A549 (cell line): ENCODE measurements around the gene MYLK4. TPM values are rescaled to one million over a fixed set of nuclear protein-coding genes. Genes with fewer than 3 reads are reported as not detected.

ENCODE experiments used
- ATAC-seq, 2 experiments: fragments of 200-7000 bp in 1 of 2; fragments of >200 bp in 1 of 2; cut with Nextera tagmentation in 1 of 2; cut with Tn5 transposase in 1 of 2; 3 replicates each; pipeline versions ENCODE4 v1.8.0 to v1.9.1; 2018 to 2020; ENCODE audit warnings: mild to moderate bottlenecking in 1 of 2, moderate library complexity in 1 of 2
- CTCF ChIA-PET: fragments of 300-600 bp; sonication (Branson Sonifier 250); formaldehyde crosslinking; extraction: SDS; loops from one replicate; lab custom pipeline; 2021; ENCODE audit warnings: antibody characterized with exemption, inconsistent platforms; lab: Yijun Ruan, JAX
- POLR2A ChIA-PET: fragments of 350-600 bp; formaldehyde crosslinking; extraction: SDS; loops from one replicate; lab custom pipeline; 2021; ENCODE audit warnings: antibody characterized with exemption, inconsistent platforms; lab: Yijun Ruan, JAX
- DNase-seq, 2 experiments: peaks; one replicate each; pipeline versions ENCODE4 v3.0.0 to v3.0.0-alpha.2; 2011 to 2016; ENCODE audit warnings: low read depth in 1 of 2, low spot score in 1 of 2
- FAIRE-seq: peaks from 2 replicates; lab custom pipeline; 2011; peaks lifted over from hg19 to GRCh38; lab: Jason Lieb, UNC
- H3K27ac ChIP-seq, 2 experiments: fragments of >200 bp; sonication (Bioruptor Twin); formaldehyde crosslinking; 3 replicates each; pipeline ENCODE4 v1.5.1; 2016 to 2017
- H3K4me1 ChIP-seq: fragments of >200 bp; sonication (Bioruptor Twin); formaldehyde crosslinking; 3 replicates; pipeline ENCODE4 v1.6.1; 2016
- H3K4me2 ChIP-seq: fragments of >200 bp; sonication (Bioruptor Twin); formaldehyde crosslinking; 3 replicates; pipeline ENCODE4 v1.6.1; 2016
- H3K4me3 ChIP-seq: fragments of >200 bp; sonication (Bioruptor Twin); formaldehyde crosslinking; 3 replicates; pipeline ENCODE4 v1.5.1; 2016
- H3K9me3 ChIP-seq: fragments of >200 bp; sonication (Bioruptor Twin); formaldehyde crosslinking; 3 replicates; pipeline ENCODE4 v1.6.1; 2016
- BHLHE40 ChIP-seq: IDR thresholded peaks from 2 replicates; pipeline ENCODE4 v1.6.1; 2012; ENCODE audit warnings: low read depth, low read length, inconsistent platforms
- CHD2 ChIP-seq: fragments of 150-350 bp; IDR thresholded peaks from 2 replicates; pipeline ENCODE4 v1.6.1; 2014; ENCODE audit warnings: low read length; ENCODE audit not compliant: partially characterized antibody
- CHD4 ChIP-seq: fragments of 200-600 bp; sonication (generic); IDR thresholded peaks from 2 replicates; pipeline ENCODE4 v1.6.1; 2016; ENCODE audit warnings: antibody characterized with exemption, mild to moderate bottlenecking, borderline replicate concordance
- FOSB ChIP-seq: fragments of 250-450 bp; sonication (Bioruptor Pico); IDR thresholded peaks from 2 replicates; pipeline ENCODE4 v1.5.0; 2020; ENCODE audit warnings: mild to moderate bottlenecking, moderate library complexity
- FOSL2 ChIP-seq, 2 experiments: fragments of 450-650 bp in 1 of 2; fragments of >200 bp in 1 of 2; sonication (Bioruptor Twin) in 1 of 2; formaldehyde crosslinking; IDR thresholded peaks; 2 replicates each; pipeline versions ENCODE4 v1.5.0 to v1.6.1; 2016 to 2020; ENCODE audit warnings: mild to moderate bottlenecking in 1 of 2, moderate library complexity in 1 of 2
- HOXB13 ChIP-seq: fragments of 250-450 bp; sonication (Bioruptor Pico); IDR thresholded peaks from 2 replicates; pipeline ENCODE4 v1.5.0; 2020; ENCODE audit warnings: low read depth, mild to moderate bottlenecking, moderate library complexity
- KDM5A ChIP-seq: fragments of 200-600 bp; sonication (generic); IDR thresholded peaks from 2 replicates; pipeline ENCODE4 v1.6.1; 2016; ENCODE audit warnings: antibody characterized with exemption, mild to moderate bottlenecking
- PHF8 ChIP-seq: fragments of 200-600 bp; sonication (generic); IDR thresholded peaks from 2 replicates; pipeline ENCODE4 v1.6.1; 2016; ENCODE audit warnings: low read depth, mild to moderate bottlenecking, antibody characterized with exemption, moderate library complexity, borderline replicate concordance
- POLR2A ChIP-seq: IDR thresholded peaks from 2 replicates; pipeline ENCODE4 v1.6.1; 2012; ENCODE audit warnings: mild to moderate bottlenecking, low read length
- RFX5 ChIP-seq: fragments of 450-650 bp; IDR thresholded peaks from 2 replicates; pipeline ENCODE4 v1.7.1; 2014; ENCODE audit warnings: antibody characterized with exemption, mild to moderate bottlenecking, moderate library complexity
- SMC3 ChIP-seq: fragments of >200 bp; sonication (Bioruptor Twin); formaldehyde crosslinking; IDR thresholded peaks from 3 replicates; pipeline ENCODE4 v1.6.1; 2018; ENCODE audit warnings: inconsistent platforms
- WGBS: methylation state at CpG from one replicate; pipeline ENCODE4 v1.1.6; 2017; ENCODE audit errors: missing lambda C conversion rate; 5-methylcytosine and 5-hydroxymethylcytosine counted together
- polyA plus RNA-seq, 4 experiments: library from polyadenylated mRNA; depleted of rRNA in 3 of 4; stranded (reverse); fragments of >200 nt; fragmentation: RNase III in 1 of 4; extraction: RNeasy Plus Mini Kit Qiagen cat#74134 plus additional on column Dnase treatment in 1 of 4; gene quantifications; 2 replicates in 3 of 4; 3 replicates in 1 of 4; pipeline ENCODE4 v1.2.3, GENCODE V29; 2011 to 2017
- TF ChIP-seq, protein P1 (sequence below): fragments of >200 bp; sonication (Bioruptor Twin); formaldehyde crosslinking; IDR thresholded peaks from 3 replicates; pipeline ENCODE4 v1.5.1; 2016

The MYLK4 gene
- polyA plus RNA-seq, 2 of the 4 experiments (the other 2 are of a cell fraction), result 0.14 to 0.21 TPM

DNA sequence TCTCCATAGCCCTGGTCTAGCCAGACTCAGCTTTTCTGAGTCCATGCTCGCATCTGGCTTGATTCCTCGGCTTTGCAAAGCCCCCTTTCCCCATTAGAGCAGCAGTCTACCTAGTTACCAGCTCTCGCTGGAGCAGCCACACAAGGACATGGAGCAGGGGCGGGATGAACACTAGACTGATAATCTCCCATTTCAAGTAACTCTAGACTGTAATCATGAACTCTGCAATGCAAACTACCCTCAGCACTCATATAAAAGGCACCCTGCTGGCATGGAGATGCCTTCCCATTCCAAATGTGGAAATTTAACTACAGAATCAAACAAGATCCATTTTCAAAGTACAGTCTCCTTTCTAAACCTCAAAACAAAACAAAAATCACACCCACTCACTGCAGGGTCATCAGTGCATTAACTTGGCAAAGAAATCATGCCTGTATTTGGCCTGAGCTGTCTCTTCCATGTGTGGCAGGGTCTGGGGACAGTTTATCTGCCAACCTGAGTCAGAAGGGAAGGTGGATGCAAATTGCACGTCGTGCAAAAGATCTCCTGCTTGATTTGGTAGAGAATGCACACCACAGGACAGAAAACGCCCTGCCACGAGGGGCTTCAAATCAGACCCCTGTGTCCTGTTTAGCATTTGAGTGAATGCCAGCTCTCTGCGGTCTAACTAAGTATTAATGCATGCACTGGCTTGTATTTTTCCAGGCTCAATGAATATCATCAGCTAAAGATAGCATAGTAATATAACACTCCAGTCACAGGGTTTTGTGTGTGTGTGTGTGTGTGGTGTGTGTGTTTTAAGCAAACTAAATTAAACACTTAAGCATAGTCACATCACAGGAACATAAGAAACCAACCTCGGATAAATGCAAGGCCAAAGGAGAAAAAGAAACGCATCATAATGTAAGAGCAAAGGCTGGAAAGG is 85.3 kb downstream of the MYLK4 start (continued):
- TF ChIP-seq, protein P1, sequence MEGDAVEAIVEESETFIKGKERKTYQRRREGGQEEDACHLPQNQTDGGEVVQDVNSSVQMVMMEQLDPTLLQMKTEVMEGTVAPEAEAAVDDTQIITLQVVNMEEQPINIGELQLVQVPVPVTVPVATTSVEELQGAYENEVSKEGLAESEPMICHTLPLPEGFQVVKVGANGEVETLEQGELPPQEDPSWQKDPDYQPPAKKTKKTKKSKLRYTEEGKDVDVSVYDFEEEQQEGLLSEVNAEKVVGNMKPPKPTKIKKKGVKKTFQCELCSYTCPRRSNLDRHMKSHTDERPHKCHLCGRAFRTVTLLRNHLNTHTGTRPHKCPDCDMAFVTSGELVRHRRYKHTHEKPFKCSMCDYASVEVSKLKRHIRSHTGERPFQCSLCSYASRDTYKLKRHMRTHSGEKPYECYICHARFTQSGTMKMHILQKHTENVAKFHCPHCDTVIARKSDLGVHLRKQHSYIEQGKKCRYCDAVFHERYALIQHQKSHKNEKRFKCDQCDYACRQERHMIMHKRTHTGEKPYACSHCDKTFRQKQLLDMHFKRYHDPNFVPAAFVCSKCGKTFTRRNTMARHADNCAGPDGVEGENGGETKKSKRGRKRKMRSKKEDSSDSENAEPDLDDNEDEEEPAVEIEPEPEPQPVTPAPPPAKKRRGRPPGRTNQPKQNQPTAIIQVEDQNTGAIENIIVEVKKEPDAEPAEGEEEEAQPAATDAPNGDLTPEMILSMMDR, result no peak
- TF ChIP-seq PHF8, result no peak

DNA sequence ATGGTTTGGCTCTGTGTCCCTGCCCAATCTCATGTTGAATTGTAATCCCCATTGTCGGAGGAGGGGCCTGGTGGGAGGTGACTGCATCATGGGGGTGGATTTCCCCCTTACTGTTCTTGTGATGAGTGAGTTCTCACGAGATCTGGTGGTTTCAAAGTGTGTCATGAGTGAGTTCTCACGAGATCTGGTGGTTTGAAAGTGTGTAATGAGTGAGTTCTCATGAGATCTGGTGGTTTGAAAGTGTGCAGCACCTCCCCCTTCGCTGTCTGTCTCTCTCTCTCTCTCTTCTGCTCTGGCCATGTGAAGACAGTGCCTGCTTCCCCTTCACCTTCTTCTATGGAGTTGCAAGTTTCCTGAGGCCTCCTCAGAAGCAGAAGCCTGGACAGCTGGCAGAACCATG is 87.6 kb downstream of the MYLK4 start:
- Histone ChIP-seq H3K4me2 (no peak overlapping the region), H3K9me3 (no peaks in the 10 kb centered on the region), H3K4me3 (no peak overlapping the region), H3K27ac (no peak overlapping the region), H3K4me1 (no peaks in the 10 kb centered on the region; the same call in 2 of the 3 replicates)
- FAIRE-seq (no peak), ATAC-seq (no peak), DNase-seq (no peak)
- ChIA-PET CTCF (no interaction called here), POLR2A (no interaction called here)
- WGBS, result 41% methylated on average over 3 of the region's 4 CpGs
- no peak for TF ChIP-seq POLR2A
- no peak for TF ChIP-seq CHD2

DNA sequence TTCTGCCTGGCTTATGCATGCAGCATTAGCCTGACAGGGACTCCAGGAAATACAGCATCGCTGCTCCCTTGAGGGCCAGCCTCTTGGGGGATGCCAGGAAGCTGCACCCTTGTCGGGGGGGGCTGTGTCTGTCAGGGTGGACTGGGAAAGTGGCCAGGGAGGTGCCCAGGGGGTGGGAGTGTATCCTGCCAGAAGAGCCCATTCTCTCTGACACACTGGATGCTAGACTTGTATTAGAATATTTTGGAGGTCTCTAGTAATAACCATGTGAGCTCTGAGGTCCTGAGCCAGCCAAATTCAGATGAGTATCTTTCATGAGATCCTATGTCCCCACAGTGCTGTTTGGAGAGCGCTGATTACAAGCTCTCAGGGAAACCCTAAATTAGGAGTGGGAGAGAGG is 89.1 kb downstream of the MYLK4 start:
- ATAC-seq (no peak), FAIRE-seq (no peak), DNase-seq (no peak)
- Histone ChIP-seq H3K4me1 (no peaks in the 10 kb centered on the region; the same call in 2 of the 3 replicates), H3K9me3 (no peaks in the 10 kb centered on the region), H3K4me3 (no peak overlapping the region), H3K27ac (no peak overlapping the region), H3K4me2 (no peak overlapping the region)
- ChIA-PET CTCF (no interaction called here), POLR2A (no interaction called here)
- 59% methylated on average over 2 of the region's 3 CpGs for WGBS
- TF ChIP-seq KDM5A, result no peak
- no peak for TF ChIP-seq HOXB13 (CRISPR knock-in tag)
- no peak for TF ChIP-seq PHF8
- no peak for TF ChIP-seq FOSB
- no peak for TF ChIP-seq CHD4
- TF ChIP-seq SMC3, result no peak
- no peak for TF ChIP-seq RFX5

DNA sequence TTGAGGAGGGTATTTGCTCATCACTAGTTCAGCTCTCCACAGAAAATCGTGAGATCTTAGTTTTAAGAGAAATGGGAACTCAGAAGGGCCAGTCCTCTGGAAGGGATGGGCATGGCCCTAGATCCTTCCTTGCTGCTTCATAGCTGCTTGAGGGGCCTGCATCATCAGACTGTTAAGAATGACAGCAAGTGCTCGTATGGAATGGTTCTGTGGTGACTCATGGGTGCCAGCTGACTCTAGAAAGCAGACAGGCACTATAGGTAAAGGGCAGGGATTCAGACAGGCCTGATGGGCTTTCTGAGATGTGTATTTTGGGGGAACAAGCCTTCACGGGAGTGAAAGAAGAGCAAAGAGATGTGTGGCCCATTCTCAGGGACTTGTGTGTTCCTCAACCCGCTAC is 90.8 kb downstream of the MYLK4 start:
- no peak overlapping the region for H3K4me3 ChIP-seq
- no peaks in the 10 kb centered on the region; the same call in 2 of the 3 replicates for H3K4me1 ChIP-seq
- TF ChIP-seq POLR2A (no peak), FOSL2 (IDR thresholded peaks at IDR 0.05) (no peak), FOSL2 (CRISPR knock-in tag; IDR thresholded peaks at IDR 0.05) (0 out of 2 replicates have a peak, but pooled peaks have one; percentile 6)
- H3K4me2 ChIP-seq, result no peak overlapping the region
- POLR2A ChIA-PET, result no interaction called here
- 56% methylated on average over 4 of the region's 4 CpGs for WGBS
- ATAC-seq, result peak; percentile 56 to 68; a peak in 4 of 6 replicates
- no peak for FAIRE-seq
- DNase-seq, result peak in 1 of 2 experiments; percentile 17
- CTCF ChIA-PET, result interaction anchor here (0.9 to 1.7 kb wide), 3 partner anchors 25 to 1063 kb away, joined by 3 read pairs; no protein-coding TSS in a partner anchor
- no peaks in the 10 kb centered on the region for H3K9me3 ChIP-seq
- no peak overlapping the region for H3K27ac ChIP-seq

DNA sequence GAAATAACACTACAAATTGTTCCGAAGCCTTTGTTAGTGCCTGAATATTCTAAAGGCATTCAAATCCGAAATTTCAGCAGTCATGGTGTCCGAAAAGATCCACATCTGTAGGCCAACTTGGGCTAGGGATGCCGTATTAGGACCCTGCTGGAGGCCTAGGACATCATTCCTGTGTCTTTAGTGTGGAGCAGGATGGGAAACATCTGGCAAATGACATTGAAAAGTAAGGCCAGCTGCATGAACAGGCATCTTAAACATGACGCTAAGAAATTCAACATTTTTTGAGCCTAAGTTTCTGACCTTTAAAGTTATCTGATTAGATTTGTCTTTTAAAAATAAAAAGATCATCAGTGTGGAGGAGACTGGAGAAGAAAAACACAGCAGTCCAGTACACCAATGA is 91.3 kb downstream of the MYLK4 start:
- Histone ChIP-seq H3K9me3 (no peaks in the 10 kb centered on the region), H3K4me1 (no peaks in the 10 kb centered on the region; the same call in 2 of the 3 replicates), H3K4me2 (no peak overlapping the region), H3K27ac (no peak overlapping the region), H3K4me3 (no peak overlapping the region)
- WGBS, result 76% methylated on average over 5 of the region's 5 CpGs
- no peak for ATAC-seq
- DNase-seq, result no peak
- ChIA-PET CTCF (interaction anchor here (0.9 to 1.7 kb wide), 3 partner anchors 25 to 1063 kb away, joined by 3 read pairs; no protein-coding TSS in a partner anchor), POLR2A (no interaction called here)
- TF ChIP-seq PHF8, result no peak
- no peak for TF ChIP-seq FOSB
- no peak for TF ChIP-seq RFX5
- no peak for TF ChIP-seq BHLHE40
- FAIRE-seq, result no peak
